Endometrium (tissue), 2 donors: ENCODE data around the gene BICD1.

Experiments used
- FAIRE-seq: peaks from 2 replicates; lab custom pipeline; 2012; peaks lifted over from hg19 to GRCh38; lab: Jason Lieb, UNC
- donor health status: control.
- donor health status: control.

The BICD1 gene

GRCh38 chr12:32104572-32105355, 1.9 kb upstream of the BICD1 start:
- no peak for FAIRE-seq

- FAIRE-seq, result no peak
Measured at GRCh38 chr12:32105986-32106516, 596 bp upstream of the BICD1 start.

DNA sequence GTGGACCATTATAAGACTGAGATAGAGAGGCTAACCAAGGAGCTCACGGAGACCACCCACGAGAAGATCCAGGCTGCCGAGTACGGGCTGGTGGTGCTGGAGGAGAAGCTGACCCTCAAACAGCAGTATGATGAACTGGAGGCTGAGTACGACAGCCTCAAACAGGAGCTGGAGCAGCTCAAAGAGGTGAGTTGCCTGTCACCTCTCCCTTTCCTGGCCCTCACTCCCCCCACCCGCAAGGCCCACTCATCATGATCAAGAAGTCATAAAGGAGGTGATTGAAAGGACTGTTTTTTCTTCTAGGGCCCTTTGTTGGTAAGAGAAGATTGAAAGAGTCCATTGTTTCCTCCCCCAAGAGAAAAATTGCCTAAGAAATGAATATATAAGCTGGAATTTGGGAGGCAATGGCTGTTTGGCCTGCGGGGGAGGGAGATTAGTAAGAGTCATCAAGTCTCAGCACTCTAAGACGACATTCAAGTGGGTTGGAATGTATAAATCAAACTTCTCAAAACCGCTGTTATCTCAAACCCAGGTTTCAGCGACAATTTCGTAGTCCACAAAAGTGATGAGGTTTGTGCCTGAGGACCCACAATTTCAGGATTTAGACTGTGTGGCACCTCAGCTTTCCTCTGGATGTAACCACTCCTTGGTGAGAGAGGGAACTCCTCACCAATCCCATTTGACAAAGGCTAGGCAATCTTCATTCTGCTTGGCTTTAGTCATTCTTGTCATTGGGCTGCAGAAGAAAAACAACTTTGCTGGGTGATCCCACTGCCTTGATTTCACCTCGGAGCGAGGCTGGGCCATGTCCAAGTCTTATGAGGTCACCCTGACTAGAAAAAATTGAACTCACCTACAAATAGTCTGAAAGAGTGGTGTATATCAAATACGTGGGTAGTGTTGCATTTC, 966 bp downstream of the BICD1 start:
- no peak for FAIRE-seq

GRCh38 chr12:32108787-32109186, 2.1 kb downstream of the BICD1 start:
- no peak for FAIRE-seq

GRCh38 chr12:32110417-32110816, 3.8 kb downstream of the BICD1 start:
- no peak for FAIRE-seq

DNA sequence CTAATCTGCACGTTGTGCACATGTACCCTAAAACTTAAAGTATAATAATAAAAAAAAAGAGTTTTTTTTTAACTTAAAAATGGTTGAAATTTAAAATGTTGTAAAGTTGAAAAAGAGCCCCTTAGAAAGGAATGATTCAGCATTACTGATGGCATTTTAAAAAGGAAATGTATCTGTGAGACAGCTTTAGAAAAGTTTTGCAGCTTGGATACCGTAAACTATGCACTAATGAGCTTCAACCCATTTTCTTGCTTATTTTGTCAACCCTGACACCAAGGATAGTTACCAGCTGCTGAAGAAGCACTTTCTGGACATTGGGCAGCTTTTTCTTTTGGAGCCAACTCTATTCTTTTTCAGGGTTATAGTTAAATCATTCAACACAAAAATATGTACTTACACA, 4.3 kb downstream of the BICD1 start:
- FAIRE-seq, result no peak

DNA sequence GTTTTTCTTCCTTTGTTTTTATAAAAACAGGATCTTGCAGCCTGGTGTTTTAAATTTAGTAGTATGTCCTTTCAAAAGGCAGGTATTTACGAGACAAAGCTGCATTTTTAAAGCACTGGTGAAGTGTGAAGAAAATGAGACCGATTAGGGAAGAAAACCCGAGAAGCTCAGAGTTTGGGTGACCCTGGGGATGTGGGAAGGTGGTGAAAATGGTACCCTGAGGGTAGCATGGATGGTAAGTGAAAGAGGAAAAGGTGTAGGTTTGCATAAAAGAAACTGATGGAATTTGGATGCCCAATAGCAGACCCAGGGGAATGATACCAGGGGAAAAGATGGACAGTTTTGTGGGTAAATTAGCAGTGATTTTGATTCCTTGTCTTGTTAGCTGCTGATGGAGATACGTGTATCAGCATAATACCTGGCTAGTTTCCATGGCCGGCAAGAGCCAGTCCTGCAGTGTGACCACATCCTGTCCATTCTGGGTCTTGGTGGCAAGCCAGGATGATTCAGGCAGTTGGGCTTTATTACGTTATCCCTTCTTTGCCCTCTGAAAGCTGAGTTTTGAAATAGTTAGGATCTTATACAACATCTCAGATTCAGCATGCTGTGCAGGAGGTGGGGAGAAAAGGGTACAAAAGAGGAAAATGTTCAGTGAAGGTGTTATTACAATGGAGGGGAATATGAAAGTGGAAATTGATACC, 8.9 kb downstream of the BICD1 start:
- no peak for FAIRE-seq

DNA sequence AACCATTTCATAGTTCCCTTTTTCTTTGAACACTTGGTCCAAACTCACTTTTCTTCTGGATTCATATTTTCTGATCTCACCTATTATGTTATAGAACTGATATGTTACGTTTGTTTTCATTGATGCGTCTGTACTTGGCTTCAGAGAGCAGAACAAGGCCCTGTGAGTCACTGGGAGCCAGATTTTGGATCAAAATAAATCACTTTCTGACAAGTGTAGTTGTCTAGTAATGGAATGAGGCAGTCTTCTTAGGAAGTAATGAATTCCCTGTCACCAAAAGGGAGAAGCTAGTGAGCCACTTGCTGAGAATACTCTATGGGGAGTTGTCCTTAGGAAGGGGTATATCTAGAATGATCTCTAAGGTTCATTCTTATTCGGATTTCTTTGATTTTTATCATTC, 10.2 kb downstream of the BICD1 start:
- FAIRE-seq, result no peak

- FAIRE-seq, result no peak
Measured at GRCh38 chr12:32117316-32117715, 10.7 kb downstream of the BICD1 start.

DNA sequence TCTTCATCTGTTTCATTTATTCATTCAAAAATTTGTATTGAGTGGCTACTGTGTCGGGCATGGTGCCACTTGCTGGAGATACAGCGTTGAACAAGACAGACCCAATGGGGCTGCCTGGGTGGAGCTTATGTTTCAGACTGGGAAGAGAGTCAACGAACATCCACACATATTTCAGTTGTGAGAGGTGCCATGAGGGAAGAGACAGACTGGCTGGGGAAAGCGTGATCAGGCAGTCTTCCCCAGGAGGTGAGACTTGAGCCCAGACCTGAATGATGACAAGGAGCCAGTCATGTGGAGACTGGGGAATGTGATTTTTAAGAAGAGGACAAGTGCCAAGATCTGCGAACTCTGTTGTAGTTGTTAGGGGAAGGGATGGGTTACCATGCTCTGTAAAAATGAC, 12.2 kb downstream of the BICD1 start:
- FAIRE-seq, result no peak

GRCh38 chr12:32120419-32120818, 13.8 kb downstream of the BICD1 start:
- no peak for FAIRE-seq

DNA sequence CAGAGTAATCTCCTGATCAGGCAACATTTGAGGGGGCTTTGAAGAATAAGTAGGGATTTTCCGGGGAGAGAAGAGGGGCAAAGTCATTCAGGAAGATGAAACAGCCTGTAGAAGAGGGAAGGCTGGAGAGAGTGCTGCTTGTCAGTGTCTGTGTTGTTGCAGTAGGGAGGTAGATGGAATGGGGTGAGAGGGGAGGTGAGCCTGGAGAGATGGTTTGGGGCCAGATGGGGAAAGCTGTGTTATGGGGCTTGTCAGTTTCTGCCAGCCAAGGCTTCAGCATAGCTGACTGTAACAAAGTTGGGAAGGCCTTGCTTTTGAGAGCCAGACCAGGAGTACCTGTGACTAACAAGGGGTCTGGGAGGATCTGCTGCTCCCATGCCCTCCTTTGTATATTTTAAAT, 18.0 kb downstream of the BICD1 start:
- no peak for FAIRE-seq

- no peak for FAIRE-seq
Measured at GRCh38 chr12:32125455-32126084, 18.9 kb downstream of the BICD1 start.

GRCh38 chr12:32126720-32127119, 20.1 kb downstream of the BICD1 start:
- no peak for FAIRE-seq

GRCh38 chr12:32131666-32132065, 25.0 kb downstream of the BICD1 start:
- FAIRE-seq, result no peak

GRCh38 chr12:32134101-32134888, 27.6 kb downstream of the BICD1 start:
- FAIRE-seq, result no peak

DNA sequence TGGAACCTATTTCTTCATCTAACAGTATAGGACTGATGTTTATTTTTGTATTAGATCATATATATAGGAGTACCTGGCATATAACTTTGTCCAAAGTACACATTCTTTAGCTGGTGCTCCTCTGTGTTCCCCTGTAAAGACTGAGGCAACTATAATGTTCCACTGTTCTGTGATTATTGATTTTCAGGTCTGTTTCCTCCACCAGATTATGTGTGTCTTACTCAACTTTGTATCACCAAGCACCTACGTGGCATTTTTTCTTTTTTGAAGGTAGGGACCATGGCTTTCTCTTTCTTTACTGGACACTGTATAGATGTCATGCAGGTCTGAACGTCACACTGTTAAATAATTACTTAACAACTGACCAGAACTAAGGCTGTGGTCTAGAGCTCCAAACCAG, 29.3 kb downstream of the BICD1 start:
- no peak for FAIRE-seq

- FAIRE-seq, result no peak
Measured at GRCh38 chr12:32136404-32136803, 29.8 kb downstream of the BICD1 start.

DNA sequence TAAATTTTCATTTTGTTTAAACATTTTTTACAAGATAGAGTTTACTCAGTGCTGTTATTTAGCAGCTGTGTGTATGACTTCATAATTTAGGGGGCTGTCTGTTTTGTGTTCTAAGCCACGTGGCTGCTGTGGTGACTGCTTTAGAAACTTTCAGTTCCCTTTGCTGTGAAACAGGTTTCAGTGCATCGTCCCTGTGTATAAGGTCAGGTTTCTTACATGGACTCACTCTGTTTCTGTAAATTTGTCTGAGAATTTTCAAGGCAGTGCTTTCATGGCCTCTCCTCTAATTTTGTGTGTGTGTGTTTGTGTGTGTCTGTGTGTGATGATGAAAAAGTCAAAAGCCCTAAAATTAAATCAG, 32.4 kb downstream of the BICD1 start:
- FAIRE-seq, result peak; percentile 55

GRCh38 chr12:32140877-32141276, 34.2 kb downstream of the BICD1 start:
- no peak for FAIRE-seq

DNA sequence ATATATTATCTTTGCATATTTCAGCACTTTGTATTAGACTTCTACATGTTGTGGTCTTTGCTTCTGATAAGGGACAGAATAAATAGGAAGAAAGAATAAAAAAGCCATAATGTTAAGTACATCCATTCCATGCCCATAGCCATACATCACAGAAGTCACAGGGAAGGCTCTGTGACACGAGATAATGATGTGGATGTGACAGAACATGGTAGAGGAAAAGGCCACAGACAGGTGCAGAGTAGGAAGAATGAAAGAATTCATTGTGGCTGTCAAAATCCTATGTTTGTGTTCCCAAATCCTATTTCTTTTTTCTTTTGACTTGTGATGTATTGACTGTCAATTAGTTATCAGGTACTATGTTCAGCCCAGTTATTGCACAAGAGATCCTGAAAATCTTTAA, 38.4 kb downstream of the BICD1 start:
- no peak for FAIRE-seq
